Kidney tubule cell (primary cell): ENCODE results near the gene PMIS2.

Source experiments
- DNase-seq: peaks from one replicate; pipeline ENCODE4 v3.0.0-alpha.2; 2018; ENCODE audit warnings: low spot score

Gene PMIS2

GRCh38 chr19:35633727-35634440, 47.9 kb downstream of the PMIS2 start:
- no peak for DNase-seq

GRCh38 chr19:35636651-35637050, 50.7 kb downstream of the PMIS2 start:
- DNase-seq, result no peak
